Activated CD4-positive, alpha-beta T cell treated with anti-CD3 and anti-CD28 coated beads, Interleukin-2, amount 50 U/mL, for 4 hours (primary cell): ENCODE measurements around the gene GDF15.
"Not testable (repeated sequence)": the region's sequence is repeated elsewhere in the genome, so short reads cannot be mapped to it uniquely, and the experiment has no call there.

Experiments
- DNase-seq, 2 experiments: peaks; one replicate each; pipeline ENCODE4 v3.0.0-alpha.2; 2020

GDF15 gene, protein sequence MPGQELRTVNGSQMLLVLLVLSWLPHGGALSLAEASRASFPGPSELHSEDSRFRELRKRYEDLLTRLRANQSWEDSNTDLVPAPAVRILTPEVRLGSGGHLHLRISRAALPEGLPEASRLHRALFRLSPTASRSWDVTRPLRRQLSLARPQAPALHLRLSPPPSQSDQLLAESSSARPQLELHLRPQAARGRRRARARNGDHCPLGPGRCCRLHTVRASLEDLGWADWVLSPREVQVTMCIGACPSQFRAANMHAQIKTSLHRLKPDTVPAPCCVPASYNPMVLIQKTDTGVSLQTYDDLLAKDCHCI

DNA sequence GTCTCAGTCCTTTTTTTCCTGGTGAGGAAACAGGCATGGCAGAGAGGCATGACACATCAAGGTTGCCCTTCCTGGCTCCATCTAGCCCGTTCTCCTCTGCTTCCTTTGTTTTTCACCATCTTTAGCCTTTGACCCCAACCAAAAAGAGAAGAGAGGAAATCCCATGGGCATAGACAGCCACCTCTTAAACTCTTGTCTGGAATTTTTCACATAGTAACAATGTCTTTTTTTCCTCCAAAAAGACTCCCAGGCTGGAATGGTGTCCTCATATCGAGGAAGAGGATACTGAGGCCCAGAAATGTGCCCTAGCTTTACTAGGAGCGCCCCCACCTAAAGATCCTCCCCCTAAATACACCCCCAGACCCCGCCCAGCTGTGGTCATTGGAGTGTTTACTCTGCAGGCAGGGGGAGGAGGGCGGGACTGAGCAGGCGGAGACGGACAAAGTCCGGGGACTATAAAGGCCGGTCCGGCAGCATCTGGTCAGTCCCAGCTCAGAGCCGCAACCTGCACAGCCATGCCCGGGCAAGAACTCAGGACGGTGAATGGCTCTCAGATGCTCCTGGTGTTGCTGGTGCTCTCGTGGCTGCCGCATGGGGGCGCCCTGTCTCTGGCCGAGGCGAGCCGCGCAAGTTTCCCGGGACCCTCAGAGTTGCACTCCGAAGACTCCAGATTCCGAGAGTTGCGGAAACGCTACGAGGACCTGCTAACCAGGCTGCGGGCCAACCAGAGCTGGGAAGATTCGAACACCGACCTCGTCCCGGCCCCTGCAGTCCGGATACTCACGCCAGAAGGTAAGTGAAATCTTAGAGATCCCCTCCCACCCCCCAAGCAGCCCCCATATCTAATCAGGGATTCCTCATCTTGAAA, at the start of gene GDF15:
TSS of gene GDF15 (plus strand) at position 484 of the 868 bp plus-strand sequence. CDS start at position 516, 32 bp downstream.
- no peak for DNase-seq

DNA sequence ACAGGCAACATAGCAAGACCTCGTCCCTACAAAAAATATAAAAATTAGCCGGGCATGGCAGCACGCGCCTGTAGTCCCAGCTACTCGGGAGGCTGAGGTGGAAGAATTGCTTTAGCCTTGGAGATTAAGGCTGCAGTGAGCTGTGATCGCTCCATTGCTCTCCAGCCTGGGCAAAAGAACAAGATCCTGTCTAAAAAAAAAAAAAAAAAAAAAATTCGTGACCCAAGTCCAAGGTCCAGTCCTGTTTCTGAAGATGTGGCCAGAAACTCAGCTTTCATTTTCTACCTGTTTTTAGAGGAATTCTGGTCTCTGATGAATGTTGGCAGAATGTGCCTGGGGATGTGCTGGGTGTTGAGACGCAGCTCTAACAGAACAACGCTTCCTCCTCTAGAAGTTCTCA, 47.4 kb upstream of the GDF15 start:
- no peak for DNase-seq

DNA sequence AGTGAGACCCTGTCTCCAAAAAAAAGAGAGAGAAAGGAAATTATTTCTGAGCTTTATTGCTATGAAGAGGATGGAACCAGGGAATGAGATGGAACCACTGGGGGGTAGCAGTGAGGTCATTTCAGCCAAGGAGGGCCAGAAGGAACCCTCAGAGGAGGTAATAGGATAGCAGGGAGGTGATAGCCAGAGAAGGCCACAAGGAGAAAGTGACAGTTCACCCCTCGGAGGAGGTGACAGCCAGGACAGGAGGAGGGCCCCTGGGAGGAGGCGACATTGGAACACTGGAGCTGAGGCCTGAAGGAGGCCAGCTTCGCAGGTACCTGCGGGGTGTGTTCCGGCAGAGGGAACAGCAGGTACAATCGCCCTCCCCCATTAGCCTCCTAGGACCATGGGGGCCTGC, 46.2 kb upstream of the GDF15 start:
- no peak for DNase-seq

DNA sequence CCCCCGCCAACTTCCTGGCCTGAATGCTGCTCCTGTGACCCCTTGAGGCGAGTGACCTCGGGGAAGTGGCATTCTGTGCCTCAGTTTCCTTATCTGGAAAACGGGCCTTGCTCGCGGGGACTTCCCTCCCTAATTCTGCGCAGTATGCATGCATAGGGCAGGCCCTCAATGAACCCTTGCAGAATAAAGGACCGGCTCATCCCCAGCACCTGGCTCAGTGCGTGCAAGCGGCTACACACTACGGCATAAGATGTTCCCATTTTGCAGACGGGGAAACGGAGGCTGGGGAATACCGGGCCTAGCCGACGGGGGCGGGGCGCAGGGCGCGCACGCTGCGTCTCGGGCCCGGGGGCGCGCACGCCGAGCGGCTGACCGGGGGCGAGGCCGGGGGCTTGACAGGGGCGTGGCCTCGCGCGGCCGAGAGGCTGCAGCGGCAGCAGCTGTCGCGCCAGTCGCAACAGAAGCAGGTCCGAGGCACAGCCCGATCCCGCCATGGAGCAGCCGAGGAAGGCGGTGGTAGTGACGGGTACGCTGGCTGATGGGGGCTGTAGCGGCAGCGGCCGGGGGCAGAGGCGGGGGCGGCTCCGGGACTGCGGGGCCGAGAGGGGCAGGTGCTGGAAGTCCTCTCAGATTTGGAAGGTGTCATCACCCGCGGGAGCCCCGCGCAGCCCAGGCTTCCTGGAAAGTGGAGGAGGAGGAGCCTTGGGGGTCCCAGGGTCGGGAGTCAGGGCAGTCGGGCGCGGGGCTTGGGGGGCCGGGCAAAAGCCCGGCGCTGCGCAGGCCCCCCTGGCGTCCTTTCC, 45.6 kb upstream of the GDF15 start, which contains the start of gene PGPEP1:
TSS of gene PGPEP1 (plus strand) at position 409 of the 800 bp plus-strand sequence. CDS start at position 493, 84 bp downstream.
- DNase-seq: peak; percentile 13 to 20

DNA sequence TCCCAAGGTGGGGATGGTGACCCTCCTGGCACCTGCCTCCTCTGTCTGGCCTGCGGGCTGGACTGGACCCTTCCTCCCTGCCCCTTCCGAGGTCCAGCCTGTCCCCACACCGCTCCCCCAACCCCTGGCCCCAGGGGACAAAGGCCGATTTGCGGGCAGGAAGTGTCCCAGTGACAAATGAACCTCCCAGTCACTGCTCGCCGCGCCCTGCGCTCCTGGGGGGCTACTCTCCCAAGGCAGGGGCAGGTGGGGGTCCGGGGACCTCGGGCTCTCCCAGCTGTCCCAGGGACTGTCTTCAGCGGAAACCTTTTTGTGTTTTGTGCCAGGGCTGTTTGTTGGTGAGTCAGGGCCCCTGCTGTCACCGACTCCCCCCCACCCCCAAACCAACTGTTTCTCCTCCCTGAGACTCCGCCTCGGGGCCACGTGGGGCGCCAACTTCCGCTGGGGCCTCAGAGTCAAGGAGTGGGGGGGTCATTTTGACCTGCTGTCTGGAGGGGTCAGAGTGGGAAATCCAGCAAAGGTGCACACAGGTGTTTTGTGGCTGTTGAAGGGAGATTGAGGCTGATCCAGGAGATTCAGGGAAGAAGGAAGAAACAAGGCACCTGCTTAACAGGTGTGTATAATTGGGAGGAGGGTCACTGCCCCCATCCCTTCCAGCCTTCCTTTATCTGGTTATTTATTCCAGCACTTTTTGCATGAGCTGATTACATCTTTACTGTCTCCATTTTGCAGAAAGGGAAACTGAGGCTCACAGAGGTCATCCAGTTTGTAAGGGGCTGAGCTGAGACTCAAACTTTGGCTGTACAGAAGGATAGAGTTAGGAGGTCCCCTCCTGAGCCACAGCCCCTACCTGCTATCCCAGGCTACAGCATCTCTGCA, 44.7 kb upstream of the GDF15 start:
- peak; percentile 63 to 65 for DNase-seq

DNA sequence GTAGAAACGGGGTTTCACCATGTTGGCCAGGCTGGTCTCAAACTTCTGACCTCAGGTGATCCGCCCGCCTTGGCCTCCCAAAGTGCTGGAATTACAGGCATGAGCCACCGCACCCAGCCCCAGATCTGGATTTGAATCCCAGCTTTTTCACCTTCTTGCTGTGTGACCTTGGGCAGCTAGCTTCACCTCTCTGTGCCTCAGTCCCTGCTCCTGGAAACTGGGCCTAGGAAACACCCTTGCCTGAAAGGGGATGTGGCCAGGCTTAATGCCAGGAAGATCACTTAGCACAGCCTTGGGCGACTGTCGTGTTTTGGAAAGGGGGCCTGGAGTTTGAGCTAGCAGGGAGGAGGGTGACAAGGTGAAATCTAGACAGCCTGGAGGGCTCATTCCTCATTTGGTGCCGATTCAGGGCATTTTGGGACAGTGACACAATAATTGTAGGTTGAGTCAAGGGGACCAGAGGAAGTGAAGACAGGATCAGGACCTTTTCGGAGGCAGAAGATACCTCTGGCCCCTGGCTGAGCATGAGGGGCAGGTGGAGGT, 43.8 kb upstream of the GDF15 start:
- DNase-seq: no peak

DNA sequence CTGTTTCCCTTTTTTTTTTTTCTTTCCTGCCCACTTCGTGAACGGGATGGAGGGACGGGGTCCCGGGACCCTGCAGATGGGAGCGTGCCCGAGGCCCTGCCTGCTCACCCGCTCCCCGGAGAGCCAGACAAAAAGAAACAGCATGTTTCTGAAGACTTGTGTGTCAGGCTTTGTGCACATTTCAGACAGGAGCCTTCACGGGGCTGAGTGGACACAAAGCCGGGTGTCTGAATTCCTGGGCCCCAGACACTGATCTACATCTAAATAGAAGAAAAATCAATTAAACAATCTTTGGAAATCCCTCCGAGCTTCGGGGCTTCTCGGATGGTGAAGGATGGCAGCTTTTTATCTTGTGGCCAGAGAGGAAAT, 41.4 kb upstream of the GDF15 start:
- no peak for DNase-seq

DNA sequence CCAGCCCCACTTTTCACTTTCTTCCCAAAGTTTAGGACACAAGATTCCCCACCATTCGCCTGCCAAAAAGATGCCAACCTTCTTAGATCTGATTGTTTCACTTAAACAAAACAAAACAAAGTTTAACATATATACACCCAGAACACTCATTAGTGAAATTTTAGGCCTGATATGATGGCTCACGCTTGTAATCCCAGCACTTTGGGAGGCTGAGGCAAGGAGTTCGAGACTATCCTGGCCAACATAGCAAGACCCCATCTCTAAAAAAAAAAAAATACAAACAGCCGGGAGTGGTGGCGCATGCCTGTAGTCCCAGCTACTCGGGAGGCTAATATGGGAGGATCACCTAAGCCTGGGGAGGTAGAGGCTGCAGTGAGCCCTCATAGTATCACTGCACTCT, 40.7 kb upstream of the GDF15 start:
- no peak for DNase-seq

DNA sequence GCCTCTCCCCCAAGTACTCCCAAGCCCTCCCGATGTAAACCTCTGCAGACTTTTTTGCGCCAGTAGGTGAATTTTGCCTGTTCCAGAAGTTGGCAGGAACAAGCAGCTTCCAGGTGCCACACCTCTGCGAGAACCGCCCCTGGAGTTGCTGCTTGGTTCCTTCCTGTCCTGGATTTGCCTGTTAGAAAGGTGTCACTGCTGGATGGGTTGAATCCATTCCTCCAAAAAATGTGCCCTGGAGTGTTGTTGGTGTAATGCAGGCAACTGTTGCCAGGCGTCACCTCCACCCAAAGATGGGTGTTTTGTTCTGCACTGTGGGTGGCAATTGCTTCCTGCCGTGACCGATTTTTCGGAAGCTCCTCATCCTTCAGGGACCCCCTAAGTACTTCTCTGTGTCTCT, 39.9 kb upstream of the GDF15 start:
- DNase-seq: no peak

DNA sequence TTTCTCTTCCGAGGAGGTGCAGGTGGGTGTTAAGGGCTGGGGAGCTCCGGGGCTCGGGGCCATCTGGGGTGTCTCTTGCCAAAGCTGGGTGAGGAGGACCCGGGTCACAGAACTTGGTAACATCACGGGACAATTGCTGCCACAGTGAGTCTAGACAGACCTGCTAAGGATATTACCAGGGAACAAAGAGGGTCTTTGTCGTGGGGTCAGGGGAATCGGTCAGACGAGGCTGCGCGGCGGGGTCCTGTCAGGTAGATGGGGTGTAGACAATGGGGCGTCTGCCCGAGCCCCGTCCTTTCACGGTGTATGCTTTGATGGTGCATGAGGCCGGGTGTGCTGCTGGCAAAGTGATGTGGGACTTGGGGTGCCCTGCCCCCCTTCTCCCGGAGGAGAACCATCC, 37.8 kb upstream of the GDF15 start:
- no peak for DNase-seq

DNA sequence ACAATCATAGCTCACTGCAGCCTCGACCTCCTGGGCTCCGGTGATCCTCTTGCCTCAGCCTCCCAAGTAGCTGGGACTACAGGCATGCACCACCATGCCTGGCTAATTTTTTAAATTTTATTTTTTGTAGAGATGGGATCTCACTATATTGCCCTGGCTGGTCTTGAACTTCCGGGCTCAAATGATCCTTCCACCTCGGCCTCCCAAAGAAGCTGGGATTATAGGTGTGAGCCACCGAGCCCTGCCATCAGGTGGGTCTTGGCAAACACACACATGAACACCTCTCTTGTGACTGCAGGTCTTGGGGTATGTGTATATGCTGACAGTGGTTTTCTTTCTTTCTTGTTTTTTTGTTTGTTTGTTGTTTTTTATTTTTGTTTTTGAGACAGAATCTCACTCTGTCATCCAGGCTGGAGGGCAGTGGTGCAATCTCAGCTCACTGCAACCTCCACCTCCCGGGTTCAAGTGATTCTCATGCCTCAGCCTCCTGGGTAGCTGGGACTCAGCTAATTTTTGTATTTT, 37.1 kb upstream of the GDF15 start:
- not testable (repeated sequence) for DNase-seq

DNA sequence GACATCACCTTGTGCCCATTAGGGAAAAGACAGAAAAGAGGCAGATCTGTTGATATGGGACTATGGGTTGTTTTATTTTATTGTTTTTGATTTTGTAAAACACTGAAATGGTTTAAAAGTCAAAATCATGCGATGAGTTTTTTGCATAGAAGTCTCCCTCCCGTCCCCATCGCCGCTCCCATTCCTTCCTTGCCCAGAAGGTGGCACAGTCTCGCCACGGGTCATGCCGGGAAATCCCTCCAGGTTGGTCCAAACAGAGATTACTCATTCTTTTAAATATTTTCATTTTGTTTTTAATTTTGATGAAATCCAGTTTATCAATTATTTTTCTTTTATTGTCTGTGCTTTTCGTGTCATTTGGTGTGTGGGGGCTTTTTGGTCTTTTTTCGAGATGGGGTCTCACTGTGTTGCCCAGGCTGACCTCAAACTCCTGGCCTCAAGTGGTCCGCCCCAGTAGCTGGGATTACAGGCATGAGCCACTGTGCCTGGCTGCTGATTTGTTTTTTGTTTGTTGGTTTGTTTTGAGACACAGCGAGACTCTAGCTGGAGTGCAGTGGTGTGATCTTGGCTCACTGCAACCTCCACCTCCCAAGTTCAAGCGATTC, 36.3 kb upstream of the GDF15 start:
- DNase-seq: no peak

DNA sequence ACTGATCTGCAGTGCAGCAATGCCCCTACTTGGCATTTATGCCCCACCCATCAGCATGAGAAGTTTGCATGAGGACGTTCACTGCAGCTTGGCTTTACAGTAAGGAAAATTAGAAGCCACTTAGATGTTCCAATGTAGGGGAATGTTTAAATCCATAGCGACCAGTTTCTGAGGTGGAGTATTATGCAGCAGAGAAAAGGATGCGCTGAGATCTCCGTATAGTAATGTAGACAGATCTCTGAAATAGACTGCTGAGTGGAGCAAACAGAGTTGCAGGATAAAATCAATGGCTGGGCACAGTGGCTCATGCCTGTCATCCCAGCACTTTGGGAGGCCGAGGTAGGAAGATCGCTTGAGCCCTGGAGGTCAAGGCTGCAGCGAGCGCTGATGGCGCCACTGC, 35.5 kb upstream of the GDF15 start:
- DNase-seq: no peak

DNA sequence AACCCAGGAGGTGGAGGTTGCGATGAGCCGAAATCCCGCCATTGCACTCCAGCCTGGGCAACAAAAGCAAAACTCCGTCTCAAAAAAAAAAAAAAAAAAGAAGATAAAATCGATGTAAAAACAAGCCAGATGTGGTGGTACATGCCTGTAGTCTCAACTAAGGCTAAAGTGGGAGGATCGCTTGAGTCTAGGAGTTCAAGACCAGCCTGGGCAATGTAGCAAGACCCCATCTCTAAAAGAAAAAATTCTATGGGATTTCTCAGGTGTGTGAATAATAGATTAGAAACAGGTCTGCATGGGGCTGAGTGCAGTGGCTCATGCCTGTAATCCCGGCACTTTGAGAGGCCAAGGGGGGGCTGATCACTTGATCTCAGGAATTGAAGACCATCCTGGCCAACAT, 34.4 kb upstream of the GDF15 start:
- DNase-seq: no peak

DNA sequence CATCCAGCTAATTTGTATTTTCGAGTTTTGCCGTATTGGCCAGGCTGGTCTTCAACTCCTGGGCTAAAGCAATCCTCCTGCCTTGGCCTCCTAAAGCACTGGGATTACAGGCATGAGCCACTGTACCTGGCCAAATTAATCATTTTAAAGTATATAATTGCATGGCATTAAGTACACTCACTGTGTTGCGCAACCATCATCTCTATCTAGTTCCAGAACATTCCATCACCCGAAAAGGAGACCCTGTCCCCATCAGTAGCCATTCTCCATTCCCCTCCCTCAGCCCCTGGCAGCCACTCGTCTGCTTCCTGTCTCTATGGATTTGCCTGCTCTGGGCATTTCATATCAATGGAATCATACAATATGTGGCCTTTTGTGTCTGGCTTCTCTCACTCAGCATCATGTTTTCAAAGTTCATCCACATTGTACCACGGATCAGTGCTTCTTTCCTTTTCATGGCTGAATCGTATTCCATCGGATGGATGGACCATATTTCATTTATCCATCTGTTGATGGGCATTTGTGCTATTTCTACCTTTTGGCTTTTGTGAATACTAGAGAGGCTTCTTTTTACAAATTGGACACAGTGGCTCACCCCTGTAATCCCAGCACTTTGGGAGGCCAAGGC, 32.5 kb upstream of the GDF15 start:
- DNase-seq: no peak

DNA sequence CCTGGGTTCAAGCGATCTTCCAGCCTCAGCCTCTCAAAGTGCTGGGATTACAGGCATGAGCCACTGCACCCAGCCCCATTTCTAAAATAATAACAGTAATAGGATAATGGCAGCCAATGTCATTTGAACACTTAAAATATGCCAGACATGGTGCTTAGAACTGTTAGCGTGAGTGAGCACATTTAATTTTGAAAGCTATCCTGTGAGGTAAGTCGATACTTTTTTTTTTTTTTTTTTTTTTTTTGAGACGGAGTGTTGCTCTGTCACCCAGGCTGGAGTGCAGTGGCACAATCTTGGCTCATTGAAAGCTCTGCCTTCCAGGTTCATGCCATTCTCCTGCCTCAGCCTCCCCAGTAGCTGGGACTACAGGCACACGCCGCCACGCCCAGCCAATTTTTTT, 31.2 kb upstream of the GDF15 start:
- DNase-seq: not testable (repeated sequence)

DNA sequence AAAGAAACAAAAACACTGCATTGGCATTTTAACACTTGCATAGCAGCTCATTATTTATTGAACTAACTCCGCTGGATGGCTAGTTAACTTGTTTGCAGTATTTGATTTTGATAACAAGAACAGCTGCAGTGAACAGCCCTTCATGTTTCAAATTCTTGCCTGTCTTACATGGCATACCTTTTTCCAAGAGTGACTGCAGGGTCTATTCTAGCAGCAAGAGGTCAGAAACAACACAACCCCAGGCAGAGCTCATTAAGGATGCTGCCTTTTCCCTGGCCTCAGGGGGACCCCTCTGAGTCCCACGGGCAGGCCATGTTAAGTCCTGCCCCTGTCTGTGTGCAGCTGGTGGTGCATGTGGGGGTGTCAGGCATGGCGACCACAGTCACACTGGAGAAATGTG, 28.9 kb upstream of the GDF15 start:
- no peak for DNase-seq

DNA sequence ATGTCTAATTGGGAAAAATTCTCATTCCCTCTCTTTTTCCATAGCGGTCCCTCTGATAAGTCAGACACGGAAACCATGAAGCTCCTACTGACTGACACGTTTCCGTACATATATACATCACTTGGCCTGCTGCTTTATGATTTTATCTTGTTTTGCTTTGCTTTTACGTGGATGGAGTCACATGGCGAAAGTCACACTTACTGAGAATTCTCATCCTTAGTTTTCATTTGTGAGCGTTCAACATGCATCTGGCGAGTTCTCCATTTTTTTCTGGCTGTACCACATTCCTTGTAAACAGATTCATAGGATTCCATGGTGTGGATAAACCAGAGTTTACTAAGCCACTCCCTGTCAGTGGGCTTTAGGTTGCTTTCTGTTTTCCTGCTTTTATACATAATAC, 24.3 kb upstream of the GDF15 start:
- DNase-seq: no peak

DNA sequence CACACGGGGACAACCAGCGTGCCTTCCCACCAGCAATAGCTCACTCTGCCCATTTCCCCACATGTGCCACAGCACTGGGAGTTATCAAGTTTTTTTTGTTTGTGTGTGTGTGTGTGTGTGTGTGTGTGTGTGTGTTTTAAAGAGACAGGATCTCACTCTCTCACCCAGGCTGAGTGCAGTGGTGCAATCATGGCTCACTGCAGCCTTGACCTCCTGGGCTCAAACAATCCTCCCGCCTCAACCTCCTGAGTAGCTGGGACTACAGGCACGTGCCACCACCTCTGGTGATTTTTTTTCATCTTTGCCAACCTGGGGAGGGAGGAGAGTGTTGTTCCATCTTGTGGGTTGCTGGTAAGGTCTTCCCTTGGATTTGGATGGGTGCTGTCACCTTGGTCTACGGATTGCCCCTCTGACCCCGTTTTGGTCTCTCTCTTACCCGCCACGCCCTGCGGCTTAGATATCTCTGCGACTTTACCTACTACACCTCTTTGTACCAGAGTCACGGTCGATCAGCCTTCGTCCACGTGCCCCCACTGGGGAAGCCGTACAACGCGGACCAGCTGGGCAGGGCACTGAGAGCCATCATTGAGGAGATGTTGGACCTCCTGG, 22.9 kb upstream of the GDF15 start:
- DNase-seq: no peak

DNA sequence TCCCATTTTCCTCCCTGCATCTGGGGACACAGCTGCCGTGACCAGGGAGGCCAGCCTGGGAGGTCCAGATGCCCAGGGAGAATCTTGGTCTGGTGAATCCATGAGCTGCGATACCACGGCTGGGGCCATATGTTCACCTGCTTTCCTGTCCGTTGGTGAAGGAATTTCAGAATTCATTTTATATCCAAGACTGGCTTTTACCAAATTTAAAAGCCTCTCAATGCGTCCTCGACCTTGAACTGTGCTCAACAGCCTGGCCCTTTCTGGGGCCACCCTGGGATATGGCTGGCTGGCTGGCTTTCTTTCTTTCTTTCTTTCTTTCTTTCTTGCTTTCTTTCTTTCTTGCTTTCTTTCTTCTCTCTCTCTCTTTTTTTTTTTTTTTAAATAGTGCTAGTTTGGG, 22.2 kb upstream of the GDF15 start:
- no peak for DNase-seq
